ENCODE results near the gene ALKBH7. TPM values are rescaled to one million over a fixed set of nuclear protein-coding genes. Genes with fewer than 3 reads are reported as not detected.

Gene ALKBH7
- total RNA-seq, 2 experiments from 2014 or later, result 61.0 to 75.9 TPM

DNA sequence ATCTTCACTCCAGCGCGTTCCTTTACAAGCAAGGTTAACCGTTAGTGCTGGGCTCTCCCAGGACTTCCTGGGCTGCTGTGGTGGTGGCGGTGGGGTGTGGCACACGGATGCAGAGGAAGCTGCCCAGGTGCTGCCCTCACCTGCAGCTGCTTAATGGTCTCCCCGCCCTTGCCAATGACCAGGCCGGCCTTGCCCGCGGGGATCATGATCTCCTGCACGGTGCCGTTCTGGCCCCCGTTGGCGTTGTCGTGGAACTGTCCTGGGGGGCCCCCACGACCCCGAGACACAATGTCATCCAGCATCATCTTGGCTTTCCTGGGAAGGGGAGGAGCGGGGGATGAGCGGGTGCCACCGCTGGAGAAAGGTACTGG, 46.0 kb downstream of the ALKBH7 start:
- Histone ChIP-seq H3K4me3 (ENCODE audit: low read depth, low read length, poor library complexity, severe bottlenecking) (no peak overlapping the region), H4K20me1 (ENCODE audit: insufficient read depth, low read length) (peaks cover 25% of the 10 kb centered on the region), H3K36me3 (ENCODE audit: insufficient read depth, low read length) (peaks cover 97% of the 10 kb centered on the region), H3K9me3 (ENCODE audit: low read length) (no peaks in the 10 kb centered on the region), H3K4me1 (ENCODE audit: insufficient read depth, low read length, poor library complexity, severe bottlenecking) (peaks cover 14% of the 10 kb centered on the region), H3K9me2 (ENCODE audit: insufficient read depth, low read length) (no peaks in the 10 kb centered on the region), H2AFZ (ENCODE audit: low read length) (no peak overlapping the region), H3K27ac (ENCODE audit: low read depth, low read length, poor library complexity, severe bottlenecking) (no peak overlapping the region), H3K79me2 (ENCODE audit: insufficient read depth, low read depth, low read length) (peaks cover 43% of the 10 kb centered on the region), H3K4me2 (ENCODE audit: low read length) (no peak overlapping the region)
- ChIA-PET CTCF (ENCODE audit: unreplicated experiment) (no interaction called here), POLR2A (interaction anchor here (0.5 kb wide), 1 partner anchor 671 kb away, joined by 5 read pairs; no protein-coding TSS in a partner anchor)
- no peak for TF ChIP-seq EZH2phosphoT487 (IDR thresholded peaks at IDR 0.05; ENCODE audit: borderline replicate concordance, low read depth, low read length)
- TF ChIP-seq, protein P1, sequence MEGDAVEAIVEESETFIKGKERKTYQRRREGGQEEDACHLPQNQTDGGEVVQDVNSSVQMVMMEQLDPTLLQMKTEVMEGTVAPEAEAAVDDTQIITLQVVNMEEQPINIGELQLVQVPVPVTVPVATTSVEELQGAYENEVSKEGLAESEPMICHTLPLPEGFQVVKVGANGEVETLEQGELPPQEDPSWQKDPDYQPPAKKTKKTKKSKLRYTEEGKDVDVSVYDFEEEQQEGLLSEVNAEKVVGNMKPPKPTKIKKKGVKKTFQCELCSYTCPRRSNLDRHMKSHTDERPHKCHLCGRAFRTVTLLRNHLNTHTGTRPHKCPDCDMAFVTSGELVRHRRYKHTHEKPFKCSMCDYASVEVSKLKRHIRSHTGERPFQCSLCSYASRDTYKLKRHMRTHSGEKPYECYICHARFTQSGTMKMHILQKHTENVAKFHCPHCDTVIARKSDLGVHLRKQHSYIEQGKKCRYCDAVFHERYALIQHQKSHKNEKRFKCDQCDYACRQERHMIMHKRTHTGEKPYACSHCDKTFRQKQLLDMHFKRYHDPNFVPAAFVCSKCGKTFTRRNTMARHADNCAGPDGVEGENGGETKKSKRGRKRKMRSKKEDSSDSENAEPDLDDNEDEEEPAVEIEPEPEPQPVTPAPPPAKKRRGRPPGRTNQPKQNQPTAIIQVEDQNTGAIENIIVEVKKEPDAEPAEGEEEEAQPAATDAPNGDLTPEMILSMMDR (conservative IDR thresholded peaks at IDR 0.05; ENCODE audit: low read length), result no peak
- BruUV-seq (replicated peaks), result no TSS peak
- DNase-seq (ENCODE audit: low spot score), result no peak
- intact Hi-C loops (cut with micrococcal nuclease; ENCODE audit: unreplicated experiment), result no loop called here

DNA sequence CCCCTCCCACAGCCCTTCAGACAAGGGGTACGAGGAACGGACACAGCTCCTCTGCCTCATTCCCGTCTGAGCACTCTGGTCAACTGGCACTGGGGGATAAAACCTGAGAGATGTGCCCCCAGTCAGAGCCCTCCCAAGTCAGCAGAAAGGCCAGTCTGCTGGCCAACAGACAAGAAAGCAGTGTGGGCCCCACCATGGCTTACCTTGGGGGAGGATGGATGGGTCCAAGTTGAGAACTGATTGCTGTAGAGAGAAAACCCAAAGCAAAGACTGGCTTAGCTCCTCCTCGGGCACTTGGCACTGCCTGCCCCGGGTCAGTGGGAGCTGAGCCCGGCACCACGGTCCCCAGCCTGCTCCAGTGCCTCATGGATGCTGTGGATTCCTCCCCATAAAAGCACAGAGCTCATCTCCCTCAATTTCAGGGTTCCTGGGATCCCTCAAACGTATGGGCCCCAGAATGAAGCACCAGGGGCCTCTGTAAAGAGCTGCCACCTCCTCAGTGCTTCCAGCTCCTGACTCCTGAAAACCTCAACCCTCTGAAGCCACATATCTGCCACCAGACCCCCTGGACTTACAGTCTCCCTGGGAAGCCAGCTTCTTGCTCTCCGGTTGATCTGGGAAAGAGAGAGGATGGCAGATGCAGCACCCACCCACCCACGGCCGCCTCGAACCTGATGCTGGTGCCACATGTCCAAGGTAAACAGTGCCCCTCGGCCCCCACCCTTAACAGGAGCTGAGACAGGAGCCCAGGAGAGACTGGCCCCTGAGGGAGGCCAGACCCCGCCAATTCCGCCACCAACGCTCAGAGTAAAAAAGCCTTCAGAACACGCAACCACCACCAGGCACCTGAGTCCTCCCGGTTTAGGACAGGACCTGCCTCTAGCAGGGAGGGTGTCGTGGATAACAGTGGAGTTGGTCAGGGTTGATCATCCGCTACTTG, 48.8 kb downstream of the ALKBH7 start:
- Histone ChIP-seq H3K36me3 (ENCODE audit: insufficient read depth, low read length) (peaks cover 71% of the 10 kb centered on the region), H3K4me1 (ENCODE audit: insufficient read depth, low read length, poor library complexity, severe bottlenecking) (peaks cover 24% of the 10 kb centered on the region), H3K4me3 (ENCODE audit: low read depth, low read length, poor library complexity, severe bottlenecking) (no peak overlapping the region), H3K9me2 (ENCODE audit: insufficient read depth, low read length) (no peaks in the 10 kb centered on the region), H3K4me2 (ENCODE audit: low read length) (0 out of 2 replicates have a peak overlapping the region, but pooled peaks have one; percentile 87), H3K9me3 (ENCODE audit: low read length) (no peaks in the 10 kb centered on the region), H2AFZ (ENCODE audit: low read length) (no peak overlapping the region), H3K27ac (ENCODE audit: low read depth, low read length, poor library complexity, severe bottlenecking) (no peak overlapping the region), H3K79me2 (ENCODE audit: insufficient read depth, low read depth, low read length) (peaks cover 49% of the 10 kb centered on the region), H4K20me1 (ENCODE audit: insufficient read depth, low read length) (peaks cover 29% of the 10 kb centered on the region)
- ChIA-PET CTCF (ENCODE audit: unreplicated experiment) (no interaction called here), POLR2A (no interaction called here)
- BruUV-seq (replicated peaks), result no TSS peak
- intact Hi-C loops (cut with micrococcal nuclease; ENCODE audit: unreplicated experiment), result loop anchor here (10.0 kb wide), 1 partner anchor 257 kb away; no protein-coding TSS in a partner anchor
- no peak for TF ChIP-seq EZH2phosphoT487 (IDR thresholded peaks at IDR 0.05; ENCODE audit: borderline replicate concordance, low read depth, low read length)
- TF ChIP-seq, protein P1 (conservative IDR thresholded peaks at IDR 0.05; ENCODE audit: low read length), result no peak
- no peak for DNase-seq (ENCODE audit: low spot score)
